Suprapubic skin (tissue), 4 donors: Measurements from ENCODE around the gene KNDC1. TPM values are rescaled to one million over a fixed set of nuclear protein-coding genes. Genes with fewer than 3 reads are reported as not detected.

Experiments used
- DNase-seq, 2 donors: peaks; one replicate each; pipeline ENCODE4 v3.0.0-alpha.2; 2019; ENCODE audit warnings: low spot score in 2 of 2
- H3K27ac ChIP-seq: fragments of 200-600 bp; sonication (generic); one replicate; pipeline ENCODE4 v1.5.1; 2019
- H3K27me3 ChIP-seq: fragments of 200-600 bp; sonication (generic); one replicate; pipeline ENCODE4 v1.5.1; 2019
- H3K36me3 ChIP-seq: fragments of 200-600 bp; sonication (generic); one replicate; pipeline ENCODE4 v1.5.1; 2019
- H3K4me1 ChIP-seq: fragments of 200-600 bp; sonication (generic); one replicate; pipeline ENCODE4 v1.5.1; 2019
- H3K4me3 ChIP-seq: fragments of 200-600 bp; sonication (generic); one replicate; pipeline ENCODE4 v1.5.1; 2019; ENCODE audit warnings: mild to moderate bottlenecking
- H3K9me3 ChIP-seq: fragments of 200-600 bp; sonication (generic); one replicate; pipeline ENCODE4 v1.5.1; 2019
- EP300 ChIP-seq: sonication (generic); formaldehyde crosslinking; IDR thresholded peaks from one replicate; pipeline ENCODE4 v1.6.1; 2017; ENCODE audit warnings: antibody characterized with exemption
- POLR2A ChIP-seq, 2 donors: fragments of 450-650 bp; IDR thresholded peaks; one replicate each; pipeline ENCODE4 v1.6.1; 2017; ENCODE audit warnings: antibody characterized with exemption in 2 of 2, mild to moderate bottlenecking in 2 of 2, moderate library complexity in 2 of 2
- POLR2AphosphoS5 ChIP-seq, 3 donors: sonication (generic); formaldehyde crosslinking; IDR thresholded peaks; one replicate each; pipeline ENCODE4 v1.6.1; 2017; ENCODE audit warnings: antibody characterized with exemption in 3 of 3
- WGBS: methylation state at CpG from one replicate; pipeline ENCODE4 v1.1.5; 2018; 5-methylcytosine and 5-hydroxymethylcytosine counted together
- total RNA-seq, 4 donors: library from RNA; depleted of rRNA; stranded (reverse); fragments of >200 nt; gene quantifications; one replicate each; pipeline ENCODE4 v1.1.0, GENCODE V29; 2016
- TF ChIP-seq, protein P1 (sequence below), 2 donors: fragments of 200-600 bp in 1 of 2; fragments of 450-650 bp in 1 of 2; sonication (generic) in 1 of 2; IDR thresholded peaks; one replicate each; pipeline ENCODE4 v1.5.1; 2016 to 2019; ENCODE audit warnings: antibody characterized with exemption in 2 of 2, mild to moderate bottlenecking in 1 of 2, moderate library complexity in 1 of 2

The KNDC1 gene
- total RNA-seq, 4 donors from 2014 or later: 0.08 to 2.5 (median 0.58) TPM

GRCh38 chr10:133271521-133272300 is 111.7 kb downstream of the KNDC1 start:
- WGBS: 83% methylated on average over 1 of the region's 35 CpGs

DNA sequence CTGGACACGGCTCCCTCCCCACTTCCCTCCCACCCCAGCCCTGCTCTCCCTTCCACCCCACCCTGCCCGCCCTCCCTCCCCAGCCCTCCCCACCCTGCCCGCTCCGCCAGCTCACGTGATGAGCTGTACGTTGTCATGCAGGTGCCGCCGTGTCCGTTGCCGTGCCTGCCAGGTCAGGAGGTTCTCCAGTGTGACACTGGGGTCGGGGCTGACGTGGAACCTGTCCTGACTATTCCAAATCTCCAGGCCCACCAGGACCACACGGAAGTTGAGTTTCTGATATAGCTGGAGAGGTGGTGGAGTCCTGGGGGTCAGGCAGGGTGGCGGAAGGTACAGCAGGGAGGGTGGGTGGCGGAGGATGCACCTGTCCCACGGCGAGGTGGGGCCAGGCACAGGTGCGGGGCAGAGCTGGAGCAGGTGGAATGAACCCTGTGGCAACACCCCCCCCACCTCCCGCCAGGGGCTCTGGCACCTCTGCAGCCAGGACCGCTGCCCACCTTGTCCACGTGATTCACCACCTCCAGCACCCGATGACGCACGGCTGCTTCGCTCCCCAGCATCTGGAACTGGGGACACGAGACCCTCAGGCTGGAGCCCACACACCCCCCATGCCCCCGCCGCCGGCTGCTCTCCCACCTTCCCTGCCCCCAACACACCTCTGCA is 112.4 kb downstream of the KNDC1 start:
- peaks cover 30% of the 10 kb centered on the region for H3K4me1 ChIP-seq
- TF ChIP-seq POLR2AphosphoS5 (IDR thresholded peaks at IDR 0.05) (no peak), POLR2A (IDR thresholded peaks at IDR 0.05) (no peak), EP300 (no peak)
- TF ChIP-seq, protein P1, sequence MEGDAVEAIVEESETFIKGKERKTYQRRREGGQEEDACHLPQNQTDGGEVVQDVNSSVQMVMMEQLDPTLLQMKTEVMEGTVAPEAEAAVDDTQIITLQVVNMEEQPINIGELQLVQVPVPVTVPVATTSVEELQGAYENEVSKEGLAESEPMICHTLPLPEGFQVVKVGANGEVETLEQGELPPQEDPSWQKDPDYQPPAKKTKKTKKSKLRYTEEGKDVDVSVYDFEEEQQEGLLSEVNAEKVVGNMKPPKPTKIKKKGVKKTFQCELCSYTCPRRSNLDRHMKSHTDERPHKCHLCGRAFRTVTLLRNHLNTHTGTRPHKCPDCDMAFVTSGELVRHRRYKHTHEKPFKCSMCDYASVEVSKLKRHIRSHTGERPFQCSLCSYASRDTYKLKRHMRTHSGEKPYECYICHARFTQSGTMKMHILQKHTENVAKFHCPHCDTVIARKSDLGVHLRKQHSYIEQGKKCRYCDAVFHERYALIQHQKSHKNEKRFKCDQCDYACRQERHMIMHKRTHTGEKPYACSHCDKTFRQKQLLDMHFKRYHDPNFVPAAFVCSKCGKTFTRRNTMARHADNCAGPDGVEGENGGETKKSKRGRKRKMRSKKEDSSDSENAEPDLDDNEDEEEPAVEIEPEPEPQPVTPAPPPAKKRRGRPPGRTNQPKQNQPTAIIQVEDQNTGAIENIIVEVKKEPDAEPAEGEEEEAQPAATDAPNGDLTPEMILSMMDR (IDR thresholded peaks at IDR 0.05): no peak
- no peaks in the 10 kb centered on the region for H3K9me3 ChIP-seq
- 76% methylated on average over 5 of the region's 29 CpGs for WGBS
- H3K27ac ChIP-seq: no peak overlapping the region
- H3K27me3 ChIP-seq: peaks cover 14% of the 10 kb centered on the region
- no peak for DNase-seq
- peaks cover 7% of the 10 kb centered on the region for H3K36me3 ChIP-seq
- H3K4me3 ChIP-seq: no peak overlapping the region

More at GRCh38 chr10:133271521-133272300, 111.7 kb downstream of the KNDC1 start:
- Histone ChIP-seq H3K9me3 (no peaks in the 10 kb centered on the region), H3K27ac (no peak overlapping the region), H3K36me3 (peaks cover 7% of the 10 kb centered on the region), H3K4me1 (peaks cover 23% of the 10 kb centered on the region), H3K27me3 (peaks cover 6% of the 10 kb centered on the region), H3K4me3 (no peak overlapping the region)
- TF ChIP-seq, protein P1 (IDR thresholded peaks at IDR 0.05): no peak
- TF ChIP-seq EP300 (no peak), POLR2A (IDR thresholded peaks at IDR 0.05) (no peak), POLR2AphosphoS5 (IDR thresholded peaks at IDR 0.05) (no peak)
- no peak for DNase-seq

DNA sequence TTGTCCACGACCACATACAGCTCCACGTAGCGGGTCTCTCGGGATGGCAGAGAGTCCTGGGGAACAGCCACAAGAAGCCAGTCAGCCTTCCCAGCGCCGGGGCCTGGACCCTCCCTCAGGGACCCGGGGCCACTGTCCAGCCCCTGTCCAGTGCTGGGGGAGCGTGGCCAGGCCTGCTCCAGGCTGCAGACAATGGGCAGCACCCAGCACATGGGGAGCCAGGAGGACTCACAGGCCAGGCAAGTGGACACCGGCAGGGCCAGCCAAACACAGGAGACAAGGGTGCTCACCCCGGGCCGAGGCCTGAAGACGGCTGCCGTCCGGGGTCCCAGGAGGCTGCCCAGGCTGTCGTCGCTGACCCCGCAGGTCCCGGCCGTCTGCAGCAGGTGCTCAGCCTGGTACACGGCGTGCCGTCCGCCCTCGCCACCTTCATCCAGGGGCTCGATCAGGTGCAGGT is 113.0 kb downstream of the KNDC1 start:
- 88% methylated on average over 9 of the region's 25 CpGs for WGBS
- peaks cover 7% of the 10 kb centered on the region for H3K36me3 ChIP-seq

GRCh38 chr10:133273534-133274143 is 113.6 kb downstream of the KNDC1 start:
- Histone ChIP-seq H3K27me3 (peaks cover 16% of the 10 kb centered on the region), H3K4me3 (no peak overlapping the region), H3K27ac (no peak overlapping the region), H3K9me3 (no peaks in the 10 kb centered on the region), H3K36me3 (peaks cover 7% of the 10 kb centered on the region), H3K4me1 (peaks cover 42% of the 10 kb centered on the region)
- WGBS: 56% methylated on average over 16 of the region's 28 CpGs
- TF ChIP-seq POLR2A (IDR thresholded peaks at IDR 0.05) (no peak), POLR2AphosphoS5 (IDR thresholded peaks at IDR 0.05) (no peak), EP300 (no peak)
- TF ChIP-seq, protein P1 (IDR thresholded peaks at IDR 0.05): no peak
- DNase-seq: no peak

More for the DNA sequence above, 113.0 kb downstream of the KNDC1 start:
- no peak for DNase-seq
- H3K9me3 ChIP-seq: no peaks in the 10 kb centered on the region
- peaks cover 36% of the 10 kb centered on the region for H3K4me1 ChIP-seq
- TF ChIP-seq, protein P1 (IDR thresholded peaks at IDR 0.05): no peak
- no peak for TF ChIP-seq POLR2A (IDR thresholded peaks at IDR 0.05)
- no peak for TF ChIP-seq EP300
- no peak for TF ChIP-seq POLR2AphosphoS5 (IDR thresholded peaks at IDR 0.05)
- peaks cover 16% of the 10 kb centered on the region for H3K27me3 ChIP-seq
- no peak overlapping the region for H3K27ac ChIP-seq
- H3K4me3 ChIP-seq: no peak overlapping the region
